NCI-H2107 (cell line): Measurements from ENCODE around the gene TCHP.

Experiments
- DNase-seq: peaks from one replicate; lab custom pipeline; 2025; lab: John Stamatoyannopoulos, UW

TCHP gene

GRCh38 chr12:109934026-109934425 lies 34.0 kb downstream of the TCHP start:
- no peak for DNase-seq

DNA sequence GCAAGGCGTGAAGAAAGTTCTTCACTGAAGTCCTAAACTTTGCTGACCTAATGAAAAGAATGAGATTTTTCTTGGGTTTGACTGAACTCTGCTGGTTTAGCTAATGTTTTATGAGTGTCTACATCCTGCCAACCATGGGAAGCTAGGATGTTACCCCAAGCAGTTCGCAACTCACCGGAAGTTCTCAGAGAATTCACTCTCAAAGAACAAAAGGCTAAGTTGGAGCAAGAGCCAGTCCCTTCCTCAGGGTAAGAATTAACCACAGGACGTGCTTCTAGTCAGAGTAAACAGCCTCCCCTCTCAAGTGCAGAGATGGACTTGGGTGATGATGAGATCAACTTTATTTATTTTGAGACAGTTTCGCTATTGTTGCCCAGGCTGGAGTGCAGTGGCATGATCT lies 37.3 kb downstream of the TCHP start:
- no peak for DNase-seq

DNA sequence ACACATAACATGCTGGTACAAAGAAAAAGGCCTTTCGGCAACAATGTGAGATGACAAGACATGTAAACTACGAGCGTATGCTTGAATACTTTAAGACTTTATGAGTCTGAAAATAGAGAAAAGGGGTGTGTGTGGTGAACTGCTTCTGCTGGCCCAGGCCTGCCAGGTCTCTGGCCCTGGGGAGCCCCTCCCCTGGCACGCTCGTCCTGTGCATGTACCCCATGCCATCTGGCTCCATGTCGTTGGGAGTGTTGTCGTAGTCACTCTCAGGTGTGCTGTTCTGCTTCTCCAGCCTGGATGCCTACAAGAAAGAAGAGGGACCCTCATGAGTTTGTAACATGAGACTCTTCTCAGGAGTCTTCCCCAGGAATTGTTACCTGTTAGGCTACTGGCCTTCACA lies 38.9 kb downstream of the TCHP start:
- no peak for DNase-seq

DNA sequence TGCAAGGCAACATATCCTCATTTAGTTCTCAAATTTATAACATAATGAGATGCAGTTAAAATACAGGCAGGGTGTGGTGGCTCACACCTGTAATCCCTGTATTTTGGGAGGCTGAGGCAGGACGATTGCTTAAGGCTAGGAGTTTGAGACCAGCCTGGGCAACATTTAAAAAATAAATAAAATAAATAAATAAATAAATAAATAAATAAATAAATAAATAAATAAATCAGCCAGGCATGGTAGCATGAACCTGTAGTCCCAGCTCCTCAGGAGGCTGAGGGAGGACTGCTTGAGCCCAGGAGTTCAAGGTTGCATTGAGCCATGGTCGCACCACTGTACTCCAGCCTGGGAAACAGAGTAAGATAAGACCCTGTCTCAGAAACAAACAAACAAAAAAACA lies 39.4 kb downstream of the TCHP start:
- DNase-seq = no peak

- DNase-seq = no peak
Measured at GRCh38 chr12:109940339-109940923, 40.4 kb downstream of the TCHP start.

DNA sequence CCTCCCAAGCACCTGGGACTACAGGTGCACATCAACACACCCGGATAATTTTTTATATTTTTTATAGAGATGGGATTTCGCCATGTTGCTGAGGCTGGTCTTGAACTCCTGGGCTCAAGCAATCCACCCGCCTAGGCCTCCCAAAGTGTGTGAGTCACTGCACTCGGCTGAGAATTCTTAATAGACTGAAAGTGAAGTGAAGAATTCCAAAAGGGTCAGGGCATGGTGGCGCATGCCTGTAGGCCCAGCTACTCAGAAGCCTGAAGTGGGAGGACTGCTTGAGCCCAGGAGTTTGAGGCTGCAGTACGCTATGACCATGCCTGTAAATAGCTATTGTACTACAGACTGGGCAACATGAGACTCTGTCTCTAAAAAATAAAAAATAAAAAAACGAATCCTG lies 43.7 kb downstream of the TCHP start:
- no peak for DNase-seq

GRCh38 chr12:109944561-109945359 lies 44.7 kb downstream of the TCHP start:
- no peak for DNase-seq

DNA sequence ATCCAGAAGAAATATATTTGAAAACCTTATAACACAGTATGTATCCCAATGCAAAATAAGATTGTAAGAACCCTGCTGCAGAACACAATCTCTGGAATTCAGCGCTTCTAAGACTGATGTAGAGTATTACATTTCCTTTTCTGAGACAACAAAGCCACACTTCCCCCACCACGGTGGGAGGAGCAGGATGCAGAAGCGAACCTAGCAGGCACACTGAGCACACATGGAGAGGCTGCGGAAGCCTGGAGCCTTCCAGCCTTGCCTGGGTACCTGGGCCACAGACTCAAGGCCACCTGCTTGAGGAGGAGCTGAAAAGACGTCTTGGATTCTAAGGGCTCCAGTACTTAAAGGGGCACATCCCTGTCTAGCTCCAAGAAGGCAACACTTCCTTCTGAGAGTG lies 46.4 kb downstream of the TCHP start:
- no peak for DNase-seq

- no peak for DNase-seq
Measured at GRCh38 chr12:109946913-109947312, 46.8 kb downstream of the TCHP start.

DNA sequence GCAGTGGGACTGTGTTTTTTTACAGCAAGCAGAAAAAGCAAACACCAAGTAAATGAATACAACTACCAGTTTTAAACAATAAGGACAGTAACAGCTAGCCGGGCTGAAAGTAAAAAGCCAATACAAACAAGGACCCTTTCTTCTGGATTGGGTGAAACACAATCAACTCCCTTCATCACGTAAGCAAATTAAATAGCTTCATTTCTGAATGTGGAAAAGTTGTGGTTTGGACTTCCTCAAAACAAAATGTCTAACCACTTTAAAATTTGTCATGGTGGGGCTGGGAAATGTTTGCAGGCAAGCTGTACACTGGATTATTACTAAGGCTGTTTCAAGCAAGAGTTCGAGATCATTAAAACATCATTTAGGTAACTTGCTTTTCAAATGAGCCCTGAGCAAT lies 47.4 kb downstream of the TCHP start:
- no peak for DNase-seq

DNA sequence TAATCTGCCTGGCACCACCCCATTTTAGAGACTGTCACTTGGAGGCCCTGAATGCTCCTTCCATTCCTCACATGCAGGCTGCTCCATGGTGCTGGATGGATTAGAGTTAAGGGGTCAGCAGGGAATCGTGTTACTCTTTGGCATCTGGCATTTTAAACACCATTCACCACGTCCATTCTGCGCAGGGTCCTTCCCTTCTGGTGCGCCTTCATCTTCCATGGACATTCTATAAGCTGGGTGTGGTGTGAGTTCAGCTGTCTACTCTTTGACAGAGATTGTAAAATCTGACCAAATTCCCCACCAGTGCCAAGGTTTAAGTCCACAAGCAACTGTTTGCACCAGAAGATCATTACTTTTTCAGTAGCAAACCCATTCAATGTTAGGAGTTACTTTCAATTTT lies 48.3 kb downstream of the TCHP start:
- DNase-seq = no peak

GRCh38 chr12:109949089-109949488 lies 49.0 kb downstream of the TCHP start:
- DNase-seq = peak; percentile 45

- no peak for DNase-seq
Measured at GRCh38 chr12:109950625-109951024, 50.6 kb downstream of the TCHP start.

- DNase-seq = no peak
Measured at GRCh38 chr12:109951136-109951535, 51.1 kb downstream of the TCHP start.

DNA sequence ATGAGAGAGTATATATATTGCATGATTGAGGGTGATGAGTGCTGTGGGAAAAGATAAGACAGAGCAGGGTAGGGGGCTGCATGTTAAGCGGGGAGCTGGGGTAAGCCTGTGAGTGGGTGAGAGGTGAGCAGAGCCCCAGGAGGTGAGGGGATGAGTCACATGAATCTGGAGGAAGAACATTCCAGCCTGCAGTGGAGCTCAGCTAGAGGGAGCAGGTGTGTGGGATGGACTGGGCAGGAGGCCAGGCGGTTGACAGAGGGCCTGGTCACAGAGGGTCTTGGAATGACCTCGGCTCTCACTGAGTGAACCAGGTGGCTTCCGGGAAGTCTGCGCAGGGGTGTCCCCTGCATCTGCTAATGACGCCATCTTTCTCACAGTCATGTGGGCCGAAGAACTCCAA lies 51.7 kb downstream of the TCHP start:
- DNase-seq = no peak

GRCh38 chr12:109952160-109952858 lies 52.2 kb downstream of the TCHP start:
- DNase-seq = no peak

DNA sequence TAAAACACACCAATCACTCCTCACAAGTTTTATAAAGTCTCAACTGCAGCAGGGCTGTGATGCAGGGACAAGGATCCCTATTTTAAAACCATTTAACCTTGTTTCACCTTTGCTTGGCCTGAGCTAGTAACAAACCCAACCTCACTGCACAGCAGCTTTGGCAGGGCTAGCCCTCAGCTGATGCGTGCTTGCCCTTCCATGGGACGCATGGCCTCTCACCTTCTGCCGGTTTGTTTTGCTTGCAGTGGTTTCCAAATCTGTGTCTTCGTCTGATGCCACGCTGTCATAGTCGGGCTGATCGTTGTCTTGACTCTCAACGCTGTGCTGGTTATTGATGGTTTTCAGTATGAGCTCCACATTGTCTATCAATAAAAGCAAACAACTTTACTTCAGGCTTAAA lies 52.8 kb downstream of the TCHP start:
- DNase-seq = no peak

DNA sequence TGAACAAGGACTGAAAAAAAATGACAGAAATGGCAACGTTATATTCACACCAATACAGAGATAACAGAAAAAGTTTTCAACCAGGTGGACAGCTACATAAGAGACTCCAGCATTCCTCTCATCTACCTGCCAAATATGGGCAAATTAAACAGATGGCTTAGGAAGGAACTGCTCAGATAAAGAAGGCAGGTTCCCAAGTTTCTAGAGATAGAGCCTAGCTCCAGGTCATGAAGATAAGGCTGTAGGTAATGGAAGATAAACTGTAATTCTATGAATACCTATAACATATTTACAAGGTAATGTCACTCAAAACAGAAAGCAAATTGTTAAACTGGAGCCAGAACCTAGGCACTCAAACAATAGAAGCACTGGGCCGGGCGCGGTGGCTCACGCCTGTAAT lies 53.6 kb downstream of the TCHP start:
- DNase-seq = no peak

DNA sequence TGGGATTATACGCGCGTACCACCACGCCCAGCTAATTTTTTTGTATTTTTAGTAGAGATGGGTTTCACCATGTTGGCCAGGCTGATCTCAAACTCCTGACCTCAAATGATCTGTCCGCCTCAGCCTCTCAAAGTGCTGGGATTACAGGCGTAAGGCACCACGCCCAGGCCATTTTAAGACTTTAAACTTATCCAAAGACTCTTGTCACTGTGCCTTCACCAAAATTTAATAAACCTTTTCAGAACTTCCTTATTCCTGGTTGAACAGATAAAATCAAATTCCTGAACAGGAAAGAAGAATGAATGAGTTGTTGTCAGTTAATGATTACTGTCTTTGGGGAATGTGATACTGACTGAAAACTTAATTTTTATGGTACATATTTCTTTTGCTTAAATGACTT lies 58.3 kb downstream of the TCHP start:
- no peak for DNase-seq

- DNase-seq = no peak
Measured at GRCh38 chr12:109959411-109960093, 59.5 kb downstream of the TCHP start.

DNA sequence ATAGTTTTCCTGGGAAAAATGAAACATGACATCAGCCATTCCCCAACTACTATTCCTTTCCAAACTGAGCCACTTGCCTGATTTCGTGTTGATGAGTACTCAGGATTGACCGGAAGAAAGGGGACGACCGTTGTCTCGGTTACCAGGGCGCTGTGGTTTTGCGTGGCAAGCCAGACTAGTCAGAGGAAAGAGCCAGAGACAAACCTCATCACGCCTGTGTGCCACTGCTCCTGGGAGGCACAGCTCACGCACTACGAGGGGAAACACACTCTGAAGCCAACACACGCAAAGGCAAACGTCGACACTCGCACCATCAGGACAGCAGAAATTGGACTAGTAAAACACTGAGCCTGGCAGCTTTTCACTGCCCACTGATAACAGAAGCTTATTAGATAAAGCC lies 61.1 kb downstream of the TCHP start:
- no peak for DNase-seq

DNA sequence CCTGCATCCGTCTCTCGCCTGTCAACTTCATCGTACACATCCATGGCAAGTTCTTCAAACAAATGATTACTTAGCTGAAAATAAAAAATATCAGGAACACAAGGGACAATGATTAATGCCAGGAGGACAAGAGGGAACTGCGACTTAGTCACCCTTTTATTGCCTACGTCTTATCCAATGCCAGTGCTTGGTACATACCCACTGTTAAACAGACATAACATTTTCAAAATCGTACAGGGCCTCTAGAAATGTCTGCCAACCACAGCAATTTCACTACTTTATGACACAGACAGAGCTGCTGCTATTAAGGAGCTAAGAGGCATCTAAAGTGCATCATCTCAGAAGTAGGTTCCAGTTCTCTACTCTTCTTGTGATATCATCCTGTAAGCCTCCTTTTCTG lies 61.5 kb downstream of the TCHP start:
- no peak for DNase-seq

GRCh38 chr12:109962398-109962797 lies 62.3 kb downstream of the TCHP start:
- no peak for DNase-seq
